ENCODE data around the gene MED12L.

MED12L gene

GRCh38 chr3:151109286-151109800 is 23.9 kb downstream of the MED12L start:
- no peaks in the 10 kb centered on the region for H3K27me3 ChIP-seq (ENCODE audit: control insufficient read depth in 1 of 2, insufficient read depth in 2 of 2, low read length in 2 of 2)
- no peak overlapping the region for H3K4me3 ChIP-seq (ENCODE audit: low read depth in 1 of 2, low read length in 2 of 2)
- H3K9ac ChIP-seq (ENCODE audit: low read depth in 1 of 2, low read length in 2 of 2): no peak overlapping the region
- no peaks in the 10 kb centered on the region for H3K36me3 ChIP-seq (ENCODE audit: control insufficient read depth in 1 of 2, insufficient read depth in 2 of 2, low read length in 2 of 2)
- no peak overlapping the region for H3K27ac ChIP-seq (ENCODE audit: low read depth, low read length)
- no peaks in the 10 kb centered on the region for H3K9me3 ChIP-seq (ENCODE audit: control insufficient read depth in 1 of 2, low read length in 2 of 2)
- no peaks in the 10 kb centered on the region for H3K4me1 ChIP-seq (ENCODE audit: control insufficient read depth in 1 of 2, insufficient read depth in 2 of 2, low read length in 2 of 2)

- H3K36me3 ChIP-seq (ENCODE audit: control insufficient read depth in 1 of 2, insufficient read depth in 2 of 2, low read length in 2 of 2): no peaks in the 10 kb centered on the region
- H3K27me3 ChIP-seq (ENCODE audit: control insufficient read depth in 1 of 2, insufficient read depth in 2 of 2, low read length in 2 of 2): no peaks in the 10 kb centered on the region
- H3K4me3 ChIP-seq (ENCODE audit: low read depth in 1 of 2, low read length in 2 of 2): no peak overlapping the region
- no peaks in the 10 kb centered on the region for H3K4me1 ChIP-seq (ENCODE audit: control insufficient read depth in 1 of 2, insufficient read depth in 2 of 2, low read length in 2 of 2)
- no peak overlapping the region for H3K27ac ChIP-seq (ENCODE audit: low read depth, low read length)
- no peak overlapping the region for H3K9ac ChIP-seq (ENCODE audit: low read depth in 1 of 2, low read length in 2 of 2)
- H3K9me3 ChIP-seq (ENCODE audit: control insufficient read depth in 1 of 2, low read length in 2 of 2): no peaks in the 10 kb centered on the region
Observed at GRCh38 chr3:151112731-151113130, 27.3 kb downstream of the MED12L start.

- H3K27ac ChIP-seq (ENCODE audit: low read depth, low read length): no peak overlapping the region
- H3K9me3 ChIP-seq (ENCODE audit: control insufficient read depth in 1 of 2, low read length in 2 of 2): no peaks in the 10 kb centered on the region
- H3K27me3 ChIP-seq (ENCODE audit: control insufficient read depth in 1 of 2, insufficient read depth in 2 of 2, low read length in 2 of 2): no peaks in the 10 kb centered on the region
- no peaks in the 10 kb centered on the region for H3K4me1 ChIP-seq (ENCODE audit: control insufficient read depth in 1 of 2, insufficient read depth in 2 of 2, low read length in 2 of 2)
- H3K4me3 ChIP-seq (ENCODE audit: low read depth in 1 of 2, low read length in 2 of 2): no peak overlapping the region
- no peaks in the 10 kb centered on the region for H3K36me3 ChIP-seq (ENCODE audit: control insufficient read depth in 1 of 2, insufficient read depth in 2 of 2, low read length in 2 of 2)
- no peak overlapping the region for H3K9ac ChIP-seq (ENCODE audit: low read depth in 1 of 2, low read length in 2 of 2)
Observed at GRCh38 chr3:151113343-151113742, 27.9 kb downstream of the MED12L start.

GRCh38 chr3:151117047-151117446 is 31.6 kb downstream of the MED12L start:
- Histone ChIP-seq H3K27me3 (ENCODE audit: control insufficient read depth in 1 of 2, insufficient read depth in 2 of 2, low read length in 2 of 2) (no peaks in the 10 kb centered on the region), H3K9ac (ENCODE audit: low read depth in 1 of 2, low read length in 2 of 2) (no peak overlapping the region), H3K9me3 (ENCODE audit: control insufficient read depth in 1 of 2, low read length in 2 of 2) (no peaks in the 10 kb centered on the region), H3K4me1 (ENCODE audit: control insufficient read depth in 1 of 2, insufficient read depth in 2 of 2, low read length in 2 of 2) (no peaks in the 10 kb centered on the region), H3K4me3 (ENCODE audit: low read depth in 1 of 2, low read length in 2 of 2) (no peak overlapping the region), H3K27ac (ENCODE audit: low read depth, low read length) (no peak overlapping the region), H3K36me3 (ENCODE audit: control insufficient read depth in 1 of 2, insufficient read depth in 2 of 2, low read length in 2 of 2) (no peaks in the 10 kb centered on the region)

GRCh38 chr3:151119188-151119587 is 33.7 kb downstream of the MED12L start:
- Histone ChIP-seq H3K4me3 (ENCODE audit: low read depth in 1 of 2, low read length in 2 of 2) (no peak overlapping the region), H3K27ac (ENCODE audit: low read depth, low read length) (no peak overlapping the region), H3K36me3 (ENCODE audit: control insufficient read depth in 1 of 2, insufficient read depth in 2 of 2, low read length in 2 of 2) (no peaks in the 10 kb centered on the region), H3K4me1 (ENCODE audit: control insufficient read depth in 1 of 2, insufficient read depth in 2 of 2, low read length in 2 of 2) (no peaks in the 10 kb centered on the region), H3K9me3 (ENCODE audit: control insufficient read depth in 1 of 2, low read length in 2 of 2) (no peaks in the 10 kb centered on the region), H3K9ac (ENCODE audit: low read depth in 1 of 2, low read length in 2 of 2) (no peak overlapping the region), H3K27me3 (ENCODE audit: control insufficient read depth in 1 of 2, insufficient read depth in 2 of 2, low read length in 2 of 2) (no peaks in the 10 kb centered on the region)

- no peak overlapping the region for H3K9ac ChIP-seq (ENCODE audit: low read depth in 1 of 2, low read length in 2 of 2)
- H3K4me3 ChIP-seq (ENCODE audit: low read depth in 1 of 2, low read length in 2 of 2): no peak overlapping the region
- H3K4me1 ChIP-seq (ENCODE audit: control insufficient read depth in 1 of 2, insufficient read depth in 2 of 2, low read length in 2 of 2): no peaks in the 10 kb centered on the region
- H3K27me3 ChIP-seq (ENCODE audit: control insufficient read depth in 1 of 2, insufficient read depth in 2 of 2, low read length in 2 of 2): no peaks in the 10 kb centered on the region
- no peak overlapping the region for H3K27ac ChIP-seq (ENCODE audit: low read depth, low read length)
- no peaks in the 10 kb centered on the region for H3K36me3 ChIP-seq (ENCODE audit: control insufficient read depth in 1 of 2, insufficient read depth in 2 of 2, low read length in 2 of 2)
- no peaks in the 10 kb centered on the region for H3K9me3 ChIP-seq (ENCODE audit: control insufficient read depth in 1 of 2, low read length in 2 of 2)
Observed at GRCh38 chr3:151120409-151120808, 34.9 kb downstream of the MED12L start.

GRCh38 chr3:151121016-151121415 is 35.6 kb downstream of the MED12L start:
- Histone ChIP-seq H3K27me3 (ENCODE audit: control insufficient read depth in 1 of 2, insufficient read depth in 2 of 2, low read length in 2 of 2) (no peaks in the 10 kb centered on the region), H3K36me3 (ENCODE audit: control insufficient read depth in 1 of 2, insufficient read depth in 2 of 2, low read length in 2 of 2) (no peaks in the 10 kb centered on the region), H3K4me1 (ENCODE audit: control insufficient read depth in 1 of 2, insufficient read depth in 2 of 2, low read length in 2 of 2) (no peaks in the 10 kb centered on the region), H3K27ac (ENCODE audit: low read depth, low read length) (no peak overlapping the region), H3K9me3 (ENCODE audit: control insufficient read depth in 1 of 2, low read length in 2 of 2) (no peaks in the 10 kb centered on the region), H3K4me3 (ENCODE audit: low read depth in 1 of 2, low read length in 2 of 2) (no peak overlapping the region), H3K9ac (ENCODE audit: low read depth in 1 of 2, low read length in 2 of 2) (no peak overlapping the region)

- Histone ChIP-seq H3K4me3 (ENCODE audit: low read depth in 1 of 2, low read length in 2 of 2) (no peak overlapping the region), H3K36me3 (ENCODE audit: control insufficient read depth in 1 of 2, insufficient read depth in 2 of 2, low read length in 2 of 2) (no peaks in the 10 kb centered on the region), H3K9ac (ENCODE audit: low read depth in 1 of 2, low read length in 2 of 2) (no peak overlapping the region), H3K4me1 (ENCODE audit: control insufficient read depth in 1 of 2, insufficient read depth in 2 of 2, low read length in 2 of 2) (no peaks in the 10 kb centered on the region), H3K9me3 (ENCODE audit: control insufficient read depth in 1 of 2, low read length in 2 of 2) (no peaks in the 10 kb centered on the region), H3K27me3 (ENCODE audit: control insufficient read depth in 1 of 2, insufficient read depth in 2 of 2, low read length in 2 of 2) (no peaks in the 10 kb centered on the region), H3K27ac (ENCODE audit: low read depth, low read length) (no peak overlapping the region)
Observed at GRCh38 chr3:151123827-151124226, 38.4 kb downstream of the MED12L start.

- H3K9me3 ChIP-seq (ENCODE audit: control insufficient read depth in 1 of 2, low read length in 2 of 2): no peaks in the 10 kb centered on the region
Observed at GRCh38 chr3:151124476-151124875, 39.0 kb downstream of the MED12L start.

GRCh38 chr3:151130428-151130827 is 45.0 kb downstream of the MED12L start:
- Histone ChIP-seq H3K36me3 (ENCODE audit: control insufficient read depth in 1 of 2, insufficient read depth in 2 of 2, low read length in 2 of 2) (no peaks in the 10 kb centered on the region), H3K9me3 (ENCODE audit: control insufficient read depth in 1 of 2, low read length in 2 of 2) (no peaks in the 10 kb centered on the region), H3K9ac (ENCODE audit: low read depth in 1 of 2, low read length in 2 of 2) (no peak overlapping the region), H3K4me3 (ENCODE audit: low read depth in 1 of 2, low read length in 2 of 2) (no peak overlapping the region), H3K27me3 (ENCODE audit: control insufficient read depth in 1 of 2, insufficient read depth in 2 of 2, low read length in 2 of 2) (no peaks in the 10 kb centered on the region), H3K4me1 (ENCODE audit: control insufficient read depth in 1 of 2, insufficient read depth in 2 of 2, low read length in 2 of 2) (no peaks in the 10 kb centered on the region), H3K27ac (ENCODE audit: low read depth, low read length) (no peak overlapping the region)

More at GRCh38 chr3:151124476-151124875, 39.0 kb downstream of the MED12L start:
- H3K4me3 ChIP-seq (ENCODE audit: low read depth in 1 of 2, low read length in 2 of 2): no peak overlapping the region
- H3K36me3 ChIP-seq (ENCODE audit: control insufficient read depth in 1 of 2, insufficient read depth in 2 of 2, low read length in 2 of 2): no peaks in the 10 kb centered on the region
- no peaks in the 10 kb centered on the region for H3K4me1 ChIP-seq (ENCODE audit: control insufficient read depth in 1 of 2, insufficient read depth in 2 of 2, low read length in 2 of 2)
- H3K27ac ChIP-seq (ENCODE audit: low read depth, low read length): no peak overlapping the region
- no peaks in the 10 kb centered on the region for H3K27me3 ChIP-seq (ENCODE audit: control insufficient read depth in 1 of 2, insufficient read depth in 2 of 2, low read length in 2 of 2)
- no peak overlapping the region for H3K9ac ChIP-seq (ENCODE audit: low read depth in 1 of 2, low read length in 2 of 2)

- Histone ChIP-seq H3K4me1 (ENCODE audit: control insufficient read depth in 1 of 2, insufficient read depth in 2 of 2, low read length in 2 of 2) (no peaks in the 10 kb centered on the region), H3K9me3 (ENCODE audit: control insufficient read depth in 1 of 2, low read length in 2 of 2) (no peaks in the 10 kb centered on the region), H3K9ac (ENCODE audit: low read depth in 1 of 2, low read length in 2 of 2) (no peak overlapping the region), H3K36me3 (ENCODE audit: control insufficient read depth in 1 of 2, insufficient read depth in 2 of 2, low read length in 2 of 2) (no peaks in the 10 kb centered on the region), H3K27ac (ENCODE audit: low read depth, low read length) (no peak overlapping the region), H3K4me3 (ENCODE audit: low read depth in 1 of 2, low read length in 2 of 2) (no peak overlapping the region), H3K27me3 (ENCODE audit: control insufficient read depth in 1 of 2, insufficient read depth in 2 of 2, low read length in 2 of 2) (no peaks in the 10 kb centered on the region)
Observed at GRCh38 chr3:151133175-151133574, 47.7 kb downstream of the MED12L start.
